ENCODE results near the gene PIGT.
"Not testable (repeated sequence)": the region's sequence is repeated elsewhere in the genome, so short reads cannot be mapped to it uniquely, and the experiment has no call there.

The PIGT gene

DNA sequence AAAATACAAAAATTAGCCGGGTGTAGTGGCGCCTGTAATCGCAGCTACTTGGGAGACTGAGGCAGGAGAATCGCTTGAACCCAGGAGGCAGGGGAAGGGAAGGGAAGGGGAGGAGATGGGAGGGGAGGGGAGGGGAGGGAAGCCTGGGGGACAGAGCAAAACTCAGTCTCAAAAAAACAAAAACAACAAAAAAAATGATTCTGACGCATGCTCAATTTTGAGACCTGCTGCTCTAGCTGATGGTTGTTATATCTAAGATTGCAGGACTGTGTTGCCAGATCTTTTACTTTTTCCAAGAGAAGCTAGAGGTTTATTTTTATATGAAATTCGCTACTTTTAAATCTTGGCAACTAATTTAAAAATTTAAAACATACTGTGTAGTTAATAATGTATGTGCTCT is 51.2 kb downstream of the PIGT start:
- no peak for DNase-seq

DNA sequence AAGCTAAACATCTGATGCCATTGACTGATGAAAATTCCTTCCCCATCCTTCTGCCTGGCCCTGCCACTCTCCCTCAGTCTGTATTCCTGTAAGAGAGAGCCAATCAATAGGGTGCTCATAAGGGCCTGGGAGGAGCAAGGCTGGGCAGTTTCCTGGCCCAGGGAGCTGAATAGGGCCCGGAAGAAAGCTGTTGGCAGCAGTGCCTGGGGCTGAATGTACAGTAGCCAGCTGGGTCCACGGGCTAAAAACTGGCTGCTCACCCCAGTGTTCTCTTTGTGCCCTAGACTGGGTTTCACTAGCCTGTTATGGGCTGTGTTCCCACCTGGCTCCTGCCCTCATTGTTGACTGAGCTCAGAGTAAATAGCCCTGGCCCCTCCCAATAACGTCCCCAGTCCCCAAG is 51.9 kb downstream of the PIGT start:
- DNase-seq, result no peak

DNA sequence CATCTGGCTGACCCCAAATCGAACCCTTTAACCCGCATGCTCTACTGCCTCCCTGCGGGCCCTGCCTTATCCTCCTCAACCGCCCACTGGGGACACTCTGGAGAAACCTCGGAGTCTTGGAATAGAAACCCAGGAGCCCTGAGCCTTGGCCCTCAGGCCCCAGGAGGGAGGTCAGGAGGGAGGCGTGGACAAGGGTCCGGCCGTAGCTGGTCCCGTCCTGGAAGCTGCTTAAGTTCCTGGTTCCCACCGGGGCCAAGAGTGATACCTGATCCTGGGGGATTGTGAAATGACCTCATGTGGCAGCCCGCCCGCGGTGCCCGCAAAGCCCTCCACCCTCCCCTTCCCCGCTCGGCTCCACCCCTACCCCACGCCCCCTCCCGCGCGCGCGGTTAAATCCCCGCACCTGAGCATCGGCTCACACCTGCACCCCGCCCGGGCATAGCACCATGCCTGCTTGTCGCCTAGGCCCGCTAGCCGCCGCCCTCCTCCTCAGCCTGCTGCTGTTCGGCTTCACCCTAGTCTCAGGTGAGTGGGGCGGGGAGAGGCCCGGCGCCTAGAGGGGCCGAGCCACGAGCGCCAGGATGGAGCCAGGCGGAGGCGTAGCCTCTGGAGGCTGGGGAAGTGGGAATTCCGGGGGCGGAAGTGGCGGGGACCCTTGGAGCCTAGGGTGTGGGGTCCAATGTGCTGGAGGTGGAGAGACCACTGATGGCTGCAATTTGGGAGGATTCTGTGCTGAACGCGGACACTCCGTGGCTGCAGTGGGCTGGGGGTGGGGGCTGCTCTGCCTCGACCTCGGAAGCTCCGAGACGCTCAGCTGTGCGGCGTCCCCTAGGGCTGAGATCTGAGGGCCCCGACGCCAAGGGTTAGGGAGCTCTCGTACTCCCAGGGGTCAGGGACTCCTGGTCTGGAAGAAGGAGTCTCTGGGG is 53.7 kb downstream of the PIGT start, which contains the start of gene WFDC2:
Gene WFDC2 (plus strand): TSS at position 418 of the 926 bp plus-strand sequence. CDS start 29 bp downstream, at position 447.
- no peak for DNase-seq

DNA sequence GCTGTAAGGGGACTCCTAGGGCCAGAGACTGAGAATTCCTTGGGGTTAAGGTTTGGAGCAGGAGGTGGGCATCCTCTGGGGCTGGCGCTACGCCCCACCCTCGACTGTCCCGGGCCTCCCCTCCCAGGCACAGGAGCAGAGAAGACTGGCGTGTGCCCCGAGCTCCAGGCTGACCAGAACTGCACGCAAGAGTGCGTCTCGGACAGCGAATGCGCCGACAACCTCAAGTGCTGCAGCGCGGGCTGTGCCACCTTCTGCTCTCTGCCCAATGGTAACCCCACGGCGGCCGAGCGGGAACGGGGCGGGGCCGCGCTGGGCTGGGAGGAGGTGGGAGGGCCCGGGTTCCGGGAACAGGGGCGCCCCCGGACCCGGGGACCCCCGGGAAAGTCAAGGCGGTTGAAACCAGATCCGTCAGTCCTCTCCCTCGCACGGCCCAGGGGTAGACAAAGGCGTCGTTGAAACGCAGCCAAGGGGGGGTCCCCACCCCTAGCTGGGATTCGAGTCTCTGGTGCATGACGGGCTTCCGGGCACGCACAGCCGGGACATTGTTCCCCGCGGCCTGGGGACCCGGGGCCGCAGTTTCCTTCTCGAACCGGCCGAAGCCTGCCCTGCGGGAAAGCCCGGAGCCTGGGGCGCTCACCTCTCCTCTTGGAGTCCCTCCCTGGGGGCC is 54.5 kb downstream of the PIGT start:
- DNase-seq, result no peak

DNA sequence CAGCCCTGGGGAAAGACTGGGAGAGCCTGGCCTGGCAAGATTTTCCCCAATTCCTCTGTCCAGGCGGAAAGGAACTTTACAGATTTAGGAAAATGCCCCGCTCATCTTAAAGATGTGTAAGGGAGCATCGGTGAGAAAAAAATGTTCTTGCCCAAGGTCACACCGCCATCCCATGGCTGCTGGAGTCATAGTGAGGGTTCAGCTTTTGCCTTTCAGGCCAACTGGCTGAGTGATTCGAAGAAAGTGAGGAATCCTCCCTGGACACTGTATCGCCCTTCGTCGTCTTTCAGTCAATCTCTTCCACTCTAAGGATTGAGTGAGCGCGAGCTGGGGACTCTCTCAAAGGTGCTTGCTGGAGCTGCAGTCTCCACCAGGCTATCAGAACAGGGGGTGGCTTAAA is 55.0 kb downstream of the PIGT start:
- DNase-seq, result no peak

DNA sequence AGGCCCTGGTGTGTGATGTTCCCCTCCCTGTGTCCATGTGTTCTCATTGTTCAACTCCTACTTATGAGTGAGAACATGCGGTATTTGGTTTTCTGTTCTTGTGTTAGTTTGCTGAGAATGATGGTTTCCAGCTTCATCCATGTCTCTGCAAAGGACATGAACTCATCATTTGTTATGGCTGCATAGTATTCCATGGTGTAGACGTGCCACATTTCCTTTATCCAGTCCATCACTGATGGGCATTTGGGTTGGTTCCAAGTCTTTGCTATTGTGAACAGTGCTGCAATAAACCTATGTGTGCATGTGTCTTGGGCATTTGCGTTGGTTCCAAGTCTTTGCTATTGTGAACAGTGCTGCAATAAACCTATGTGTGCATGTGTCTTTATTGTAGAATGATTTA is 56.3 kb downstream of the PIGT start:
- DNase-seq, result not testable (repeated sequence)
